ENCODE measurements around the gene ZNF75A. TPM values are rescaled to one million over a fixed set of nuclear protein-coding genes. Genes with fewer than 3 reads are reported as not detected.

The ZNF75A gene
- total RNA-seq, 1 donor from 2014 or later, result 32.4 TPM

- no peaks in the 10 kb centered on the region for H3K36me3 ChIP-seq
- no peak for DNase-seq
- intact Hi-C loops (cut with DNase I), result no loop called here
Observed at GRCh38 chr16:3356118-3356517, 50.8 kb downstream of the ZNF75A start.

GRCh38 chr16:3358871-3359270 lies 53.6 kb downstream of the ZNF75A start:
- H3K4me1 ChIP-seq, result no peaks in the 10 kb centered on the region
- ATAC-seq, result no peak

More at GRCh38 chr16:3356118-3356517, 50.8 kb downstream of the ZNF75A start:
- ATAC-seq, result no peak
- Histone ChIP-seq H3K27ac (no peak overlapping the region), H3K4me1 (no peaks in the 10 kb centered on the region), H3K27me3 (ENCODE audit: low read depth) (peaks cover 8% of the 10 kb centered on the region), H3K4me3 (no peak overlapping the region), H3K9me3 (no peaks in the 10 kb centered on the region)
- no peak for TF ChIP-seq CTCF (IDR thresholded peaks at IDR 0.05)

GRCh38 chr16:3362931-3363330 lies 57.6 kb downstream of the ZNF75A start:
- no peak for TF ChIP-seq CTCF (IDR thresholded peaks at IDR 0.05)
- ATAC-seq, result no peak
- DNase-seq, result no peak

More at GRCh38 chr16:3358871-3359270, 53.6 kb downstream of the ZNF75A start:
- no peak overlapping the region for H3K4me3 ChIP-seq
- no peak overlapping the region for H3K27ac ChIP-seq
- H3K36me3 ChIP-seq, result no peaks in the 10 kb centered on the region
- intact Hi-C loops (cut with DNase I), result no loop called here
- no peaks in the 10 kb centered on the region for H3K9me3 ChIP-seq
- no peak for DNase-seq
- TF ChIP-seq CTCF (IDR thresholded peaks at IDR 0.05), result no peak
- H3K27me3 ChIP-seq (ENCODE audit: low read depth), result peaks cover 14% of the 10 kb centered on the region

GRCh38 chr16:3363793-3364192 lies 58.5 kb downstream of the ZNF75A start:
- Histone ChIP-seq H3K27me3 (ENCODE audit: low read depth) (peaks cover 14% of the 10 kb centered on the region), H3K4me1 (no peaks in the 10 kb centered on the region), H3K27ac (no peak overlapping the region), H3K36me3 (no peaks in the 10 kb centered on the region), H3K4me3 (no peak overlapping the region), H3K9me3 (peaks cover 23% of the 10 kb centered on the region)
- no peak for TF ChIP-seq CTCF (IDR thresholded peaks at IDR 0.05)
- intact Hi-C loops (cut with DNase I), result no loop called here
- no peak for DNase-seq
- ATAC-seq, result no peak

More at GRCh38 chr16:3362931-3363330, 57.6 kb downstream of the ZNF75A start:
- Histone ChIP-seq H3K36me3 (no peaks in the 10 kb centered on the region), H3K27ac (no peak overlapping the region), H3K4me3 (no peak overlapping the region), H3K9me3 (peaks cover 23% of the 10 kb centered on the region), H3K4me1 (no peaks in the 10 kb centered on the region), H3K27me3 (ENCODE audit: low read depth) (peaks cover 14% of the 10 kb centered on the region)
- intact Hi-C loops (cut with DNase I), result no loop called here

GRCh38 chr16:3364774-3365427 lies 59.6 kb downstream of the ZNF75A start:
- H3K27me3 ChIP-seq (ENCODE audit: low read depth), result peaks cover 10% of the 10 kb centered on the region
- H3K9me3 ChIP-seq, result peaks cover 23% of the 10 kb centered on the region
- DNase-seq (peak; percentile 89), ATAC-seq (peak; percentile 96 to 99)
- no peak for TF ChIP-seq CTCF (IDR thresholded peaks at IDR 0.05)
- no peaks in the 10 kb centered on the region for H3K36me3 ChIP-seq
- H3K4me3 ChIP-seq, result peak overlapping the region; percentile 57
- intact Hi-C loops (cut with DNase I), result no loop called here
- H3K27ac ChIP-seq, result peak overlapping the region; percentile 84
- H3K4me1 ChIP-seq, result no peaks in the 10 kb centered on the region

Other genes starting within 250 kb of the ZNF75A start
- 79.1 TPM for gene IL32, start 239.9 kb upstream of the ZNF75A start, total RNA-seq
- not detected for gene ZSCAN10, start 206.2 kb upstream of the ZNF75A start, total RNA-seq
- gene ZNF205, start 192.9 kb upstream of the ZNF75A start, total RNA-seq, result 11.9 TPM
- 10.2 TPM for gene ZNF213, start 170.5 kb upstream of the ZNF75A start, total RNA-seq
- gene OR1F1, start 117.3 kb upstream of the ZNF75A start, total RNA-seq, result not detected
- 12.0 TPM for gene ZNF200, start 70.3 kb upstream of the ZNF75A start, total RNA-seq
- gene MEFV, start 48.9 kb upstream of the ZNF75A start, total RNA-seq, result 13.5 TPM
- gene ZNF263, start 22.0 kb upstream of the ZNF75A start, total RNA-seq, result 23.2 TPM
- 5.3 TPM for gene TIGD7, start 67 bp upstream of the ZNF75A start, total RNA-seq
- not detected for gene OR2C1, start 50.4 kb downstream of the ZNF75A start, total RNA-seq
- gene ZSCAN32, start 95.5 kb downstream of the ZNF75A start, total RNA-seq, result 12.7 TPM
- gene ZNF174, start 95.7 kb downstream of the ZNF75A start, total RNA-seq, result 9.0 TPM
- 4.4 TPM for gene ZNF597, start 138.0 kb downstream of the ZNF75A start, total RNA-seq
- 56.3 TPM for gene NAA60, start 138.2 kb downstream of the ZNF75A start, total RNA-seq
- gene C16orf90, start 190.0 kb downstream of the ZNF75A start, total RNA-seq, result not detected
- 30.3 TPM for gene CLUAP1, start 195.5 kb downstream of the ZNF75A start, total RNA-seq

Data from lower lobe of right lung (tissue), 2 donors.